HepG2 (cell line): ENCODE measurements around the gene RNF4. TPM values are rescaled to one million over a fixed set of nuclear protein-coding genes. Genes with fewer than 3 reads are reported as not detected.
A peak's percentile ranks its signal among the peaks of the same experiment; 100 is the strongest.

ENCODE experiments used
- CBX5 ChIP-seq: sonication (generic); formaldehyde crosslinking; IDR thresholded peaks from 2 replicates; pipeline ENCODE4 v1.4.0; 2020; ENCODE audit warnings: missing genetic modification reagents, borderline replicate concordance
- CC2D1A ChIP-seq: sonication (generic); formaldehyde crosslinking; IDR thresholded peaks from 2 replicates; pipeline ENCODE4 v1.8.1; 2023; ENCODE audit warnings: mild to moderate bottlenecking, missing genetic modification reagents
- FIP1L1 ChIP-seq: fragments of 200-400 bp; formaldehyde crosslinking; IDR thresholded peaks from 2 replicates; pipeline ENCODE4 v1.6.1; 2018; ENCODE audit warnings: low read depth, mild to moderate bottlenecking, low read length, moderate library complexity, borderline replicate concordance; ENCODE audit not compliant: insufficient read depth
- GLMP ChIP-seq: sonication (generic); formaldehyde crosslinking; IDR thresholded peaks from 2 replicates; pipeline ENCODE4 v1.9.0; 2021; ENCODE audit warnings: missing genetic modification reagents, mild to moderate bottlenecking, borderline replicate concordance
- JUNB ChIP-seq: sonication (generic); formaldehyde crosslinking; IDR thresholded peaks from 2 replicates; pipeline ENCODE4 v1.8.0; 2022; ENCODE audit warnings: missing genetic modification reagents, mild to moderate bottlenecking, borderline replicate concordance
- KLF9 ChIP-seq: IDR thresholded peaks from 2 replicates; pipeline ENCODE4 v1.6.1; 2016; ENCODE audit warnings: low read depth
- NFIB ChIP-seq: sonication (generic); formaldehyde crosslinking; IDR thresholded peaks from 2 replicates; pipeline ENCODE4 v1.9.0; 2021; ENCODE audit warnings: missing genetic modification reagents, mild to moderate bottlenecking, borderline replicate concordance
- REL ChIP-seq: sonication (generic); formaldehyde crosslinking; conservative IDR thresholded peaks from 2 replicates; pipeline ENCODE4 v1.8.0; 2022; ENCODE audit warnings: mild to moderate bottlenecking, missing genetic modification reagents, moderate library complexity
- RXRA ChIP-seq: sonication (generic); formaldehyde crosslinking; IDR thresholded peaks from 2 replicates; pipeline ENCODE4 v1.5.1; 2020; ENCODE audit warnings: missing genetic modification reagents
- SIN3B ChIP-seq: fragments of 150-350 bp; IDR thresholded peaks from 2 replicates; pipeline ENCODE4 v1.6.1; 2014; ENCODE audit warnings: low read length
- STAG1 ChIP-seq: sonication (generic); formaldehyde crosslinking; IDR thresholded peaks from 2 replicates; pipeline ENCODE4 v1.4.0; 2020; ENCODE audit warnings: missing genetic modification reagents
- THAP9 ChIP-seq: sonication (generic); formaldehyde crosslinking; IDR thresholded peaks from 2 replicates; pipeline ENCODE4; 2020; ENCODE audit warnings: missing genetic modification reagents, mild to moderate bottlenecking, borderline replicate concordance
- U2AF2 ChIP-seq: fragments of 200-400 bp; formaldehyde crosslinking; IDR thresholded peaks from 2 replicates; pipeline ENCODE4 v1.6.1; 2017; ENCODE audit warnings: low read depth, mild to moderate bottlenecking, low read length
- ZFX ChIP-seq: sonication (generic); formaldehyde crosslinking; IDR thresholded peaks from 2 replicates; pipeline ENCODE4 v1.4.0; 2020; ENCODE audit warnings: mild to moderate bottlenecking, low read depth, missing genetic modification reagents, moderate library complexity
- ZKSCAN8 ChIP-seq: IDR thresholded peaks from 2 replicates; pipeline ENCODE4 v1.6.1; 2016; ENCODE audit warnings: borderline replicate concordance, missing genetic modification reagents, missing compliant biosample characterization
- ZNF143 ChIP-seq: sonication (generic); formaldehyde crosslinking; IDR thresholded peaks from 2 replicates; pipeline ENCODE4 v1.4.0; 2020; ENCODE audit warnings: missing genetic modification reagents
- ZNF337 ChIP-seq: sonication (generic); formaldehyde crosslinking; IDR thresholded peaks from 2 replicates; pipeline ENCODE4 v1.5.1; 2020; ENCODE audit warnings: missing genetic modification reagents, low read depth, mild to moderate bottlenecking, borderline replicate concordance
- ZNF354B ChIP-seq: sonication (generic); formaldehyde crosslinking; IDR thresholded peaks from 2 replicates; pipeline ENCODE4 v1.8.0; 2022; ENCODE audit warnings: mild to moderate bottlenecking, missing genetic modification reagents
- ZNF362 ChIP-seq: sonication (generic); formaldehyde crosslinking; IDR thresholded peaks from 2 replicates; pipeline ENCODE4 v1.4.0; 2020; ENCODE audit warnings: missing genetic modification reagents, mild to moderate bottlenecking, borderline replicate concordance
- ZNF543 ChIP-seq: sonication (generic); formaldehyde crosslinking; IDR thresholded peaks from 2 replicates; pipeline ENCODE4 v1.4.0; 2020; ENCODE audit warnings: mild to moderate bottlenecking, missing genetic modification reagents
- ZNF766 ChIP-seq: sonication (generic); formaldehyde crosslinking; IDR thresholded peaks from 2 replicates; pipeline ENCODE4 v1.5.0; 2020; ENCODE audit warnings: missing genetic modification reagents, borderline replicate concordance
- ZNF775 ChIP-seq: sonication (generic); formaldehyde crosslinking; IDR thresholded peaks from 2 replicates; pipeline ENCODE4 v1.4.0; 2020; ENCODE audit warnings: missing genetic modification reagents, mild to moderate bottlenecking, moderate library complexity, borderline replicate concordance
- ZSCAN29 ChIP-seq: sonication (generic); formaldehyde crosslinking; conservative IDR thresholded peaks from 2 replicates; pipeline ENCODE4 v1.4.0; 2020; ENCODE audit warnings: mild to moderate bottlenecking, missing genetic modification reagents
- polyA plus RNA-seq, 8 experiments: library from polyadenylated mRNA; depleted of rRNA in 3 of 8; stranded (reverse) in 7 of 8; unstranded in 1 of 8; fragments of >200 nt; fragmentation: Illumina TruSeq in 4 of 8; extraction: Trizol in 4 of 8; gene quantifications; 2 replicates each; pipeline versions ENCODE4 v1.2.1 to v1.2.3, GENCODE V29; 2011 to 2016; ENCODE audit warnings: low read depth in 4 of 8, missing spikeins in 1 of 8, mixed read lengths in 1 of 8; ENCODE audit not compliant: insufficient read depth in 1 of 8
- total RNA-seq, 5 experiments: library from RNA; depleted of rRNA; stranded (reverse); fragments of >200 nt; fragmentation: Illumina TruSeq; extraction: Trizol; gene quantifications; 2 replicates each; pipeline ENCODE4 v1.2.3, GENCODE V29; 2016; ENCODE audit warnings: low read depth in 1 of 5
- TF ChIP-seq, protein P1 (sequence below): IDR thresholded peaks from 2 replicates; pipeline ENCODE4 v1.6.1; 2018; ENCODE audit warnings: missing genetic modification reagents

RNF4 gene
- total and polyA plus RNA-seq, 2 of the 13 experiments (the other 11 are each of a cell fraction or from before 2014, with no cell fraction given), result 38.1 to 45.1 TPM

DNA sequence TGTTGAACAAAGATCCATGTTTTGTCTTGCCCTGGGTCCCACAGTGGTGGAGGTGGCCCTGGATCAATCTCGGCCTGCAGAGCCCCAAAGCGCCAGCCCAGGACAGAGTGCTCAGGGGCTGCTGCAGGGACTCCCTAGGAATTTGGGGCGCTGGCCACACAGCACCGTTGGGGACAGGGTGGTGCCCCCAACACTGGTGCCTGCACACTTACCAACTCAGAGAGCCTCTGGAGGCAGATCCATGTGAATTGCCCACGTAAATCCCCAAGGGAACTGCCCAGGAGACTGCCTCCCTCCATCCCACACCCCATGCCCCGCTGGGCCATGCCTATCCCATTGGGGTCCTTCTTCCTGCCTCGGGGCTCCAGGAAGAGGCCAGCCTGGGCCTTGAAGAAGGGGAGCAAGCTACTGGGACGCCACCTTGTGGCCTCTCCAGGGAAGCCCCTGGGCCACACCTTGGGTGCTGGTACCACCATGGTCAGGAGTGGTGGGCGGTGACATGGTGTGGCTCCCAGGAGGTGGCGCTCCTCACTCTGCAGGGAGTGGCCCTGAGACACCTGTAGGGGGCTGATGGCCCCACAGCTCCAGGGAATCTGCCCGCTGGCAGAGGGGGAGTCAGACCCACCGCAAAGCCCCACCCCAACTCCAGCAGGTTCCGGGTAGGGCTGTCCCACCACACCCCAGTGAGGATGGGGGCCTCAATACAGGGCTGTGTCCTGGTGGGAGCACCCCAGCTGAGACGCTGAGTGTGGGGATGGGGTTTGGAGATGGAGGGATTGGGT, 27.3 kb upstream of the RNF4 start (continued):
- TF ChIP-seq ZNF337 (CRISPR knock-in tag), result no peak
- no peak for TF ChIP-seq ZNF543 (CRISPR knock-in tag)
- TF ChIP-seq U2AF2, result no peak
- TF ChIP-seq GLMP (CRISPR knock-in tag), result no peak
- no peak for TF ChIP-seq ZSCAN29 (CRISPR knock-in tag)
- TF ChIP-seq FIP1L1, result no peak
- 0 out of 2 replicates have a peak, but pooled peaks have one; percentile 49 for TF ChIP-seq ZNF766
- peak; percentile 64; the same call in 1 of the 2 replicates for TF ChIP-seq ZKSCAN8 (CRISPR knock-in tag)
- TF ChIP-seq ZNF354B (CRISPR knock-in tag), result no peak
- TF ChIP-seq CC2D1A (CRISPR knock-in tag), result no peak
- TF ChIP-seq SIN3B, result no peak
- TF ChIP-seq CBX5, result peak; percentile 80; the same call in 1 of the 2 replicates
- no peak for TF ChIP-seq ZNF775 (CRISPR knock-in tag)
- TF ChIP-seq JUNB, result no peak
- no peak; the same call in none of the 2 replicates for TF ChIP-seq THAP9 (CRISPR knock-in tag)
- peak; percentile 46; the same call in 1 of the 2 replicates for TF ChIP-seq RXRA (CRISPR knock-in tag)
- 0 out of 2 replicates have a peak, but pooled peaks have one; percentile 29 for TF ChIP-seq KLF9 (CRISPR knock-in tag)
- TF ChIP-seq NFIB (CRISPR knock-in tag), result no peak
- no peak for TF ChIP-seq ZNF143 (CRISPR knock-in tag)
- TF ChIP-seq REL (CRISPR knock-in tag), result no peak
- TF ChIP-seq, protein P1, sequence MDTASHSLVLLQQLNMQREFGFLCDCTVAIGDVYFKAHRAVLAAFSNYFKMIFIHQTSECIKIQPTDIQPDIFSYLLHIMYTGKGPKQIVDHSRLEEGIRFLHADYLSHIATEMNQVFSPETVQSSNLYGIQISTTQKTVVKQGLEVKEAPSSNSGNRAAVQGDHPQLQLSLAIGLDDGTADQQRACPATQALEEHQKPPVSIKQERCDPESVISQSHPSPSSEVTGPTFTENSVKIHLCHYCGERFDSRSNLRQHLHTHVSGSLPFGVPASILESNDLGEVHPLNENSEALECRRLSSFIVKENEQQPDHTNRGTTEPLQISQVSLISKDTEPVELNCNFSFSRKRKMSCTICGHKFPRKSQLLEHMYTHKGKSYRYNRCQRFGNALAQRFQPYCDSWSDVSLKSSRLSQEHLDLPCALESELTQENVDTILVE (CRISPR knock-in tag), result peak; percentile 63; the same call in 1 of the 2 replicates
- peak; percentile 88 for TF ChIP-seq STAG1 (CRISPR knock-in tag)
- no peak; the same call in 1 of the 2 replicates for TF ChIP-seq ZNF362 (CRISPR knock-in tag)
- peak; percentile 77 for TF ChIP-seq ZFX (CRISPR knock-in tag)
